GM19468 (cell line): ENCODE measurements around the gene DKK2.
"Not testable (repeated sequence)": the region's sequence is repeated elsewhere in the genome, so short reads cannot be mapped to it uniquely, and the experiment has no call there.

Source experiments
- ATAC-seq: cut with Tn5 transposase; IDR thresholded peaks from one replicate; pipeline ENCODE4 v1.9.1; 2021; ENCODE audit warnings: mild to moderate bottlenecking, moderate library complexity, moderate number of reproducible peaks; ENCODE audit not compliant: unreplicated experiment; ENCODE audit errors: extremely low read depth

DKK2 gene

DNA sequence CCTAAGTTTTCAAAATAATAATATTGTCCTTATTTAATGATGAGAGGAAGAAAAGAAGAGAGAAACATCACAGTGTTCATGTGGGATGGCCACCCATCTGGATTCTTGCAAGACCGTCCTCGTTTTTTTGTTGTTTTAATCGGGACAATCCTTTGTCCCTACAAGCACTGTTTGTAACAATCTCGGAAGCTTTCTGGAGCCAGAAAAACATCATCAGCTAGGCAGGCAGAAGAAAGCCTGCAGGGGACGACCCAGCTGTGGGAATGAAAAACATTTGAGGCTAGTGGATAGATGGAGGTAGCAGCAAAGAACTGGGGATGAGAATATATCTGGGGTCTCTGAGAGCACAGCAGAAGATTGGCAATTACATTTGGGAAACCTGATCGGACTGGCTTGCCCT is 105.6 kb downstream of the DKK2 start:
- ATAC-seq, result no peak

GRCh38 chr4:106929248-106929647 is 106.9 kb downstream of the DKK2 start:
- no peak for ATAC-seq

- ATAC-seq, result no peak
Observed at GRCh38 chr4:106914223-106914622, 121.9 kb downstream of the DKK2 start.

DNA sequence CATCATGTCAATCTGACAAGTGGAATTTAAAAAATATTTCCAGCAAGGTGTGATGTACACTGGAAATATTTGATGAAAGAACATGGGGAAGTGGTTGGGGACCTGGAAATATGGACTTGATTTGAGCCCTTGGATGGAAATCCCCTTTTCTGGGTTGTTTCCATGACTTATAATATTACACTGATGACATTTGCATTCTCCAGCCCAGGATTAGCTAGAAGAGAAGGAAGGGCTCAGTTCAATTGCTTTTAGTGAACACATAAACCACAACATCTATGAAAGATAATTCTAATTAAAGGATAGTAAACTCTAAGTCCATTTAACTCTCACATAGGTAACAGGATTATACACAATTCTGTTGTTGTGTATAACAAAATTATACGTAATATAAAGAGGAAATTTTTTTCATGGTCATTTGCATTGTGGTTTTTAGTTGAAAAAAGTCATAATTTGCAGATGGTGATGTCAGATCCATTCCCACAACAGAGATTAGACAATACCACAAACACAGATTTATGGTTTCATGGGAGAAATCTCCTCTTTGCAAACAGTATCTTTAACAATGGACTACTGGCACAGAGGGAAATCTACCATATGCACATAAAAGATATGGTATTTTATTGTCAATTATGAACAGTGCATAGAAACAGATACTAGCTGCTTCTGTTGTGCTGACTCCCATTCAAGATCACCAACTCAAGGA is 126.5 kb downstream of the DKK2 start:
- ATAC-seq, result no peak

GRCh38 chr4:106908049-106908448 is 128.1 kb downstream of the DKK2 start:
- ATAC-seq, result not testable (repeated sequence)

GRCh38 chr4:106907216-106907615 is 128.9 kb downstream of the DKK2 start:
- no peak for ATAC-seq

DNA sequence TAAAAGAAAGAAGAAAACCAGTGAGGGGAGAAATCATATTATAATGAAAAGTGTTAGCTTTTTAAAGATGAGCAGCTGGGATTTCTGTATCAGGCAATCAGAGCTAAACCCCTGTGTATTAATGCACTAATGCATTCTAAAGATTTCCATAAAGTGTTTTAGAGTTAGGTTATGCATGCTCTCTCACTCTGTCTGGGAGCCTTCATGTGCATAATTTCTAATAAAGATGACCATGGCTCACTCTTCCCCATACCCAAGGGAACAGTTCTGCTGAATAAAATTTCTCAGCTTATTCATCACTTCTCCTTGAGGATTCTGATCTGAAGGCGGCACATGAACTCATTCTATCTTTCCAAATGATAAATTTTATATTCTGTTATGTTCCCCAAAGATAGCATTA is 129.4 kb downstream of the DKK2 start:
- ATAC-seq, result no peak

- ATAC-seq, result peak; percentile 63
Observed at GRCh38 chr4:106898621-106899230, 137.4 kb downstream of the DKK2 start.

DNA sequence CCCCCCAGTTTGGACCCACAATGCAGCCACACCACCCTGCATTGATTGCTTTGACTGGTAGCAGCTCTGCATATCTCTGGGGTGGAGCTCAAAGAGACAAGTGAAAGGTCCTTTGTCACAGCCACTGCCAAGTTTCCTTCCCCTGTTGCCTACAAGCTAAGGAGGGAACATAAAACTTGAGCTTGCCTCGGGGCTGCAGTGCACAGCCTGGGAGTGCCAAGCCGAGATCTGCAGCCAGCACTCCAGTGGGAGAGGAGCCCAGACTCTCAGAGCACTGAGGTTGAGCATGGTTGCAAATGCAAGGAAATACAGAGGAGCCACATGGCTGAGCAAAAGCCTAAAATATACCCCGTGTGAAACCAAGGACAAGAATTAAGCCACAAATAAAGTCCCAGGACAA is 142.2 kb downstream of the DKK2 start:
- ATAC-seq, result no peak

GRCh38 chr4:106893395-106893881 is 142.7 kb downstream of the DKK2 start:
- no peak for ATAC-seq

DNA sequence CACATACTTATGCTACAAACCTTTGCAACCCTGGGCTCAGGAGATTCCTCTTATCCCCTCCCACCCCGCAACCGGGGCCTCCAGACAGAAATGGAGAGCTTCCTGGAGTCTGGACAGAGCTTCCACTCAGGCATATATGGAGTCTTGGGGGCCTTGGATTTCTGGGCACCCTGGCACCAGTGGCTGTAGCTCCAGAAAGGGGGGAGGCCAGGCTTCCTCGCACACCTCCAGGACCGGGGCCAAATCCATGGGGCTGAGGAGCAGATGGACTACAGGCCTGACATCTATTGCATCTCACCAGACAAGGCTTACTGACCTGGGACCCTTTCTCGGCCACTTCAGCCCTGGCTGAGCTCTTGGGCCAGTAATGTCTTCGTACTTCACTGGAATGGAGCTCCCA is 143.3 kb downstream of the DKK2 start:
- no peak for ATAC-seq

DNA sequence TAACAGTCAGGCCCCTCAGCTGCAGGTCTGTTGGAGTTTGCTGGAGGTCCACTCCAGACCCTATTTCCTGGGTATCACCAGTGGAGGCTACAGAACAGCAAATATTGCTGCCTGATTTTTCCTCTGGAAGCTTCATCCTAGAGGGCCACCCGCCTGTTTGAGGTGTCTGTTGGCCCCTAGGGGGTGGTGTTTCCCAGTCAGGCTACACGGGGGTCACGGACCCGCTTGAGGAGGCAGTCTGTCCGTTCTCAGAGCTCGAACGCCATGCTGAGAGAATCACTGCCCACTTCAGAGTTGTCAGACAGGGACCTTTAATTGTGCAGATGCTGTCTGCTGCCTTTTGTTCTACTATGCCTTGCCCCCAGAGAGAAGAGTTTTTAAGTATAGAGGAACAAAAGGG is 160.8 kb downstream of the DKK2 start:
- no peak for ATAC-seq
